ENCODE data around the gene PIP4K2A. TPM values are rescaled to one million over a fixed set of nuclear protein-coding genes. Genes with fewer than 3 reads are reported as not detected.

PIP4K2A gene
- total and polyA plus RNA-seq, 2 of the 13 experiments (the other 11 are each of a cell fraction or from before 2014, with no cell fraction given): 9.1 to 22.6 TPM

DNA sequence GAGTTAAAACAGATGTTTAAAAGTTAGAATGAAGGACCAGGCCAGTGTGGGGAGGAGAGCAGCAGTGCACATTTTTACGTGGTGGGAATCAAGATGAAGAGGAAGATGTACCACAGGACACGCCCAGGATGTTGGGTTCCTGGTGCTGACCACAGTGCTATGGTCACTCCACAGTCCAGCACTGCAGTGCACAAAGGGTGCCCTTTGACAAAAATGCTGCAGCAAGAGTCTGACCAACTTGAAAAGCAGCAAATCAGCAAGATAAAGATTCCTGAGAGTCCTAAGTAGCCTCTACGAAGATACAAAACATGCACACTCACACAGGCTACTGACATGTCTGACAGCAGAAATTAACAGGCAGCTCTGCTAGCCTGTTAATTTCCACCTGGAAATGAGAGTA lies 107.1 kb downstream of the PIP4K2A start (continued):
- TF ChIP-seq REST (IDR thresholded peaks at IDR 0.05; ENCODE audit: borderline replicate concordance in 1 of 2, low read depth in 1 of 2, low read length in 2 of 2): no peak
- no peak for TF ChIP-seq DNMT3B (CRISPR knock-in tag; conservative IDR thresholded peaks at IDR 0.05)
- no peak for TF ChIP-seq ZMYM3 (CRISPR knock-in tag; IDR thresholded peaks at IDR 0.05)
- TF ChIP-seq SALL1 (CRISPR knock-in tag; IDR thresholded peaks at IDR 0.05): no peak
- TF ChIP-seq LCORL (IDR thresholded peaks at IDR 0.05): no peak
- TF ChIP-seq LCORL (CRISPR knock-in tag; IDR thresholded peaks at IDR 0.05): no peak
- no peak for TF ChIP-seq SMAD1 (CRISPR knock-in tag; IDR thresholded peaks at IDR 0.05; ENCODE audit: borderline replicate concordance, low read depth)
- no peak for TF ChIP-seq SMARCE1 (IDR thresholded peaks at IDR 0.05; ENCODE audit: borderline replicate concordance)

- H3K36me3 ChIP-seq (replicated peaks in 1 of 2; ENCODE audit: control insufficient read depth in 1 of 2, insufficient read depth in 2 of 2, low read length in 2 of 2): peaks cover 6% of the 10 kb centered on the region in 2 experiments; a peak in 4 of 5 replicates
- H3K4me3 ChIP-seq (replicated peaks in 1 of 3; ENCODE audit: insufficient read depth in 1 of 3, low read depth in 2 of 3, low read length in 3 of 3): no peak overlapping the region
- H3K27ac ChIP-seq (ENCODE audit: extremely low read length, insufficient read depth, low read length): no peak overlapping the region
- ChIA-PET CTCF (ENCODE audit: low intra/inter-chr PET ratio, low total read pairs) (no interaction called here), POLR2A (no interaction called here)
- no peaks in the 10 kb centered on the region for H3K79me2 ChIP-seq (ENCODE audit: insufficient read depth, low read length)
- in situ Hi-C loops (cut with HindIII; ENCODE audit: extremely low pct_ligation_motif_present, low pct_unique_long_range_greater_than_20kb): loop anchor here (10.0 kb wide), 1 partner anchor 109 kb away; the partner anchor contains the start of gene PIP4K2A
- H3K9ac ChIP-seq (ENCODE audit: insufficient read depth, low read depth, low read length): no peak overlapping the region
- DNase-seq (ENCODE audit: low spot score) (peak; percentile 84), ATAC-seq (peak; percentile 81), FAIRE-seq (no peak)
- H2AFZ ChIP-seq (ENCODE audit: low read length): no peak overlapping the region
- BruUV-seq (replicated peaks): no TSS peak
- peaks cover 9% of the 10 kb centered on the region; the same call in 1 of the 2 replicates for H3K4me1 ChIP-seq (ENCODE audit: insufficient read depth, low read length)
- intact Hi-C loops (cut with micrococcal nuclease; ENCODE audit: unreplicated experiment): no loop called here
- no peak overlapping the region for H3K4me2 ChIP-seq (ENCODE audit: low read depth, low read length)
- H4K20me1 ChIP-seq (ENCODE audit: insufficient read depth, low read length): no peaks in the 10 kb centered on the region
- H3K9me3 ChIP-seq (ENCODE audit: low read length): no peaks in the 10 kb centered on the region
- no peaks in the 10 kb centered on the region for H3K27me3 ChIP-seq (ENCODE audit: control insufficient read depth in 1 of 2, insufficient read depth in 2 of 2, low read length in 2 of 2)
- WGBS (ENCODE audit: low lambda C conversion rate): 78% methylated on average over 5 of the region's 6 CpGs
- peak; percentile 54; the same call in 1 of the 2 replicates for TF ChIP-seq ZNF121 (CRISPR knock-in tag; IDR thresholded peaks at IDR 0.05)
- peak; percentile 85 for TF ChIP-seq ZNF644 (CRISPR knock-in tag; IDR thresholded peaks at IDR 0.05; ENCODE audit: low read depth)
- TF ChIP-seq, protein P1, sequence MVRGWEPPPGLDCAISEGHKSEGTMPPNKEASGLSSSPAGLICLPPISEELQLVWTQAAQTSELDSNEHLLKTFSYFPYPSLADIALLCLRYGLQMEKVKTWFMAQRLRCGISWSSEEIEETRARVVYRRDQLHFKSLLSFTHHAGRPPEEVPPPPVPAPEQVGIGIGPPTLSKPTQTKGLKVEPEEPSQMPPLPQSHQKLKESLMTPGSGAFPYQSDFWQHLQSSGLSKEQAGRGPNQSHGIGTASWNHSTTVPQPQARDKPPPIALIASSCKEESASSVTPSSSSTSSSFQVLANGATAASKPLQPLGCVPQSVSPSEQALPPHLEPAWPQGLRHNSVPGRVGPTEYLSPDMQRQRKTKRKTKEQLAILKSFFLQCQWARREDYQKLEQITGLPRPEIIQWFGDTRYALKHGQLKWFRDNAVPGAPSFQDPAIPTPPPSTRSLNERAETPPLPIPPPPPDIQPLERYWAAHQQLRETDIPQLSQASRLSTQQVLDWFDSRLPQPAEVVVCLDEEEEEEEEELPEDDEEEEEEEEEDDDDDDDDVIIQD (CRISPR knock-in tag; IDR thresholded peaks at IDR 0.05; ENCODE audit: low read depth): 0 out of 2 replicates have a peak, but pooled peaks have one; percentile 43
- 0 out of 2 replicates have a peak, but pooled peaks have one; percentile 14 for TF ChIP-seq HOXA3 (CRISPR knock-in tag; IDR thresholded peaks at IDR 0.05)
- TF ChIP-seq YY1 (IDR thresholded peaks at IDR 0.05; ENCODE audit: insufficient read depth, insufficient replicate concordance, low read depth, low read length): peak; percentile 18
- TF ChIP-seq NCOA2 (CRISPR knock-in tag; IDR thresholded peaks at IDR 0.05): peak; percentile 38; the same call in 1 of the 2 replicates
- TF ChIP-seq SOX5 (CRISPR knock-in tag; IDR thresholded peaks at IDR 0.05; ENCODE audit: borderline replicate concordance): 0 out of 2 replicates have a peak, but pooled peaks have one; percentile 36
- TF ChIP-seq SOX13 (IDR thresholded peaks at IDR 0.05): no peak
- peak in 1 of 2 experiments; percentile 27; a peak in 1 of 4 replicates for TF ChIP-seq SOX13 (CRISPR knock-in tag; conservative IDR thresholded peaks at IDR 0.05 in 1 of 2, IDR thresholded peaks at IDR 0.05 in 1 of 2)
- TF ChIP-seq NR2F6 (IDR thresholded peaks at IDR 0.05): 0 out of 2 replicates have a peak, but pooled peaks have one; percentile 19
- no peak for TF ChIP-seq NR2F6 (CRISPR knock-in tag; IDR thresholded peaks at IDR 0.05)
- TF ChIP-seq ZNF414 (CRISPR knock-in tag; IDR thresholded peaks at IDR 0.05): no peak
- TF ChIP-seq HIVEP1 (CRISPR knock-in tag; IDR thresholded peaks at IDR 0.05): no peak
These were observed 108.2 kb downstream of the PIP4K2A start for GRCh38 chr10:22606164-22606614.
